ENCODE measurements around the gene SH3GL1. TPM values are rescaled to one million over a fixed set of nuclear protein-coding genes. Genes with fewer than 3 reads are reported as not detected.

The SH3GL1 gene
- total and polyA plus RNA-seq, 9 of the 15 experiments (the other 6 are each of a cell fraction or from before 2014, with no cell fraction given) = 1.7 to 75.3 (median 25.7) TPM

GRCh38 chr19:4400135-4400936 is at the start of gene SH3GL1 (continued):
- TF ChIP-seq GTF2E2 (tag; IDR thresholded peaks at IDR 0.05) = no peak
- TF ChIP-seq GABPA (tag; conservative IDR thresholded peaks at IDR 0.05; ENCODE audit: low read depth) = peak; percentile 92
- no peak for TF ChIP-seq BRCA1 (IDR thresholded peaks at IDR 0.05)
- TF ChIP-seq BRCA1 (CRISPR knock-in tag; IDR thresholded peaks at IDR 0.05) = no peak
- TF ChIP-seq MITF (IDR thresholded peaks at IDR 0.05) = no peak
- no peak for TF ChIP-seq E2F5 (CRISPR knock-in tag; IDR thresholded peaks at IDR 0.05)
- no peak for TF ChIP-seq RFX1 (IDR thresholded peaks at IDR 0.05)
- TF ChIP-seq ERF (CRISPR knock-in tag; IDR thresholded peaks at IDR 0.05) = 0 out of 2 replicates have a peak, but pooled peaks have one; percentile 53
- no peak for TF ChIP-seq RBM17 (IDR thresholded peaks at IDR 0.05; ENCODE audit: borderline replicate concordance, low read depth, low read length)
- no peak for TF ChIP-seq ZNF586 (CRISPR knock-in tag; conservative IDR thresholded peaks at IDR 0.05)
- 0 out of 2 replicates have a peak, but pooled peaks have one; percentile 3 for TF ChIP-seq ZBTB26 (CRISPR knock-in tag; IDR thresholded peaks at IDR 0.05)
- TF ChIP-seq MNT (conservative IDR thresholded peaks at IDR 0.05) = peak; percentile 71 to 84; a peak in 3 of 4 replicates
- no peak for TF ChIP-seq NR4A1 (CRISPR knock-in tag; IDR thresholded peaks at IDR 0.05)
- TF ChIP-seq NR4A1 (tag; IDR thresholded peaks at IDR 0.05) = no peak
- TF ChIP-seq GATAD2A (IDR thresholded peaks at IDR 0.05) = no peak
- TF ChIP-seq MED1 (CRISPR knock-in tag; IDR thresholded peaks at IDR 0.05; ENCODE audit: borderline replicate concordance) = no peak
- no peak for TF ChIP-seq SMARCA4 (IDR thresholded peaks at IDR 0.05)
- TF ChIP-seq LEF1 (IDR thresholded peaks at IDR 0.05) = no peak
- no peak for TF ChIP-seq ZBTB9 (CRISPR knock-in tag; IDR thresholded peaks at IDR 0.05)
- peak; percentile 75 for TF ChIP-seq RBBP5 (IDR thresholded peaks at IDR 0.05; ENCODE audit: borderline replicate concordance, insufficient read depth, low read length, poor library complexity, severe bottlenecking)
- TF ChIP-seq ZNF143 (CRISPR knock-in tag; IDR thresholded peaks at IDR 0.05) = 0 out of 2 replicates have a peak, but pooled peaks have one; percentile 46
- TF ChIP-seq LARP7 (IDR thresholded peaks at IDR 0.05) = no peak
- TF ChIP-seq ARID2 (IDR thresholded peaks at IDR 0.05) = no peak
- no peak for TF ChIP-seq DPF2 (IDR thresholded peaks at IDR 0.05)
- peak; percentile 58 for TF ChIP-seq NCOR1 (IDR thresholded peaks at IDR 0.05)

Data from K562 (cell line).